NCI-H460 (cell line): ENCODE data around the gene UBE2R2. TPM values are rescaled to one million over a fixed set of nuclear protein-coding genes. Genes with fewer than 3 reads are reported as not detected.
"Not testable (repeated sequence)": the region's sequence is repeated elsewhere in the genome, so short reads cannot be mapped to it uniquely, and the experiment has no call there.

Experiments
- DNase-seq: peaks from one replicate; pipeline ENCODE4 v3.0.0-alpha.2; 2016; ENCODE audit warnings: low read depth; ENCODE audit errors: extremely low read depth
- total RNA-seq: library from RNA; depleted of rRNA; stranded (reverse); fragments of >200 nt; shearing (Covaris generic); gene quantifications from 2 replicates; pipeline ENCODE4 v1.2.3, GENCODE V29; 2014

The UBE2R2 gene
- total RNA-seq, 1 experiment from 2014 or later: 15.0 TPM

DNA sequence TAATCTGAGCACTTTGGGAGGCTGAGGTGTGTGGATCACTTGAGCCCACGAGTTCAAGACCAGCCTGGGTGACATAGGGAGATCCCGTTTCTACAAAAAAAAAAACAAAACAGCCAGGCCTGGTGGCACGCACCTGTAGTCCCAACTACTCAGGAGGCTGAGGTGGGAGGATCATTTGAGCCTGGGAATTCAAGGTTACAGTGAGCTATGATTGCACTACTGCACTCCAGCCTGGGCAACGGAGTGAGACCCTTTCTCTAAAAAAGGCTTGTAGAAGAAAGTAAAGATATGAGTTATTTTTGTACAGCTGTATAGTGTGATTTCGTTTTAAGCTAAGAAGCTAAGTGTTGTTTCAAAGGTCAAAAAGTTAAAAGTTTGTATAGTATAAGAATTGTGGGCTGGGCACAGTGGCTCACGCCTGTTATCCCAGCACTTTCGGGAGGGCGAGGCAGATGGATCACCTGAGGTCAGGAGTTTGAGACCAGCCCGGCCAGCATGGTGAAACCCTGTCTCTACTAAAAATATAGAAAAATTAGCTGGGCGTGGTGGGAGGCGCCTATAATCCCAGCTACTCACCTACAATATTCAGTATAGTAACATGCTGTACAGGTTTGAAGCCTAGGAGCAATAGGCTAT, 18.8 kb downstream of the UBE2R2 start:
- no peak for DNase-seq

DNA sequence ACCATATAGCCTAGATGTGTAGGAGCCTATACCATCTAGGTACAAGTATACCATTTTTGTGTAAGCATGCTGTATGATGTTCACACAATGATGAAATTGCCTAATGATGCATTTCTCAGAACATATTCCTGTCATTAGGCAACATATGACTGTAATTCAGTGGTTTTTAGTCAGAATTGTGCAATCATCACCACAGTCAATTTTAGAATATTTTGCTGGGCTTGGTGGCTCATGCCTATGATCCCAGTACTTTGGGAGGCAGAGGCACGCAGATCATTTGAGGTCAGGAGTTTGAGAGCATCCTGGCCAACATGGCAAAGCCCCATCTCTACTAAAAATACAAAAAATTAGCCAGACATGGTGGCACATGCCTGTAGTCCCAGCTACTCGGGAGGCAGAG, 19.3 kb downstream of the UBE2R2 start:
- DNase-seq: not testable (repeated sequence)

DNA sequence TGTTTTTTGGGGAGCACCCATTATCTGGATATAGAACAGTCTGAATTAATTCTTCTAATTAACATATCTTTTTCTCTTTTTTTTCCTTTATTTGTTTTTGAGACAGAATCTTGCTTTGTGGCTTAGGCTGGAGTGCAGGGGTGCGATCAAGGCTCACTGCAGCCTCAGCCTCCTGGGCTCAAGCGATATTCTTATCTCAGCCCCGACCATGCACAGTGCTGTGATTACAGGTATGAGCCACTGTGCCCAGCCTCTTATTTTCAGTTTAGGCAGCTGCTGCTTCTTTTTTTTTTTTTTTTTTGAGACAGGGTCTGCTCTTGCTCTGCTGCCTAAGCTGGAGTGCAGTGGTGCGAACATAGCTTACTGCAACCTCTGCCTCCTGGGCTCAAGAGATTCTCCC, 20.2 kb downstream of the UBE2R2 start:
- no peak for DNase-seq

DNA sequence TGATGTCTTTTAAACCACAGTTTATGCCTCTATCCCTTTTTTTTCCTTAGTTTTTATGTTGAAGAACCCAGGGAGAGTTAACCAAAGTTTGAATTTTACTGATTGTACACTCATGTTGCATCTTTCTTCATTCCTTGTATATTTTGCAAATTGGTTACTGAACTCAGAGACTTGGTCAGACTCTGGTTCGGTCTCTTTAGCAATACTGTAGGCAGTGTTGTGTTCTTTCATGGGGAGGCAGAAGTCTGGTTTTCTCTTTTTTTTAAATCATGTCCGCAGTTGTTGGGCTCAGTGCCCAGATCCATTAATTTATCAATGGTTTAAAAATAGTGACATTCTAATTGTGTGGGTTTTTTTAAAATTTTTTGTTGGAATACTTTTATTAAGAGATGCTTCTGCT, 23.4 kb downstream of the UBE2R2 start:
- no peak for DNase-seq

DNA sequence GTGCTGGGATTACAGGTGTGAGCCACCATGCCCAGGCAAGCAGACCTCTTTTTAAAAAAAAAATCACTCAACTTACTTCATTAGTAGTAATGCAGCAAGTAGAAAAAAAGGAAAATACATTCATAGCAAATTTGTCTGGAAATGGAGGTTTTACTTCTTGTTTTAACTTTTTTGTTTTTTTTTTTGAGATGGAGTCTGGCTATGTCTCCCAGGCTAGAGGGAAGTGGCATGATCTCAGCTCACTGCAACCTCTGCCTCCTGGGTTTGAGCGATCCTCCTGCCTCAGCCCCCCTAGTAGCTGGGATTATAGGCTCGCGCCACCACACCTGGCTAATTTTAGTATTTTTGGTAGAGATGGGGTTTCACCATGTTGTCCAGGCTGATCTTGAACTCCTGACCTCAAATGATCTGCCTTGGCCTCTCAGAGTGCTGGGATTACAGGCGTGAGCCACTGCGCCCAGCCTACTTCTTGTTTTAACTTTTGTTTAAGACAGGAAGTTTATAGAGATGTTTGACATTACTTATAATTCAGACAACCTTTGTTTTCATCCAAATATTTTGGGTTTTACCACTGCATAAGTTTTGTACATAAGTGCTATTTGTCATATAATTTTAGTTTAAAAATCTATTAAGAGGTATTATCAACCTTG, 26.5 kb downstream of the UBE2R2 start:
- no peak for DNase-seq

DNA sequence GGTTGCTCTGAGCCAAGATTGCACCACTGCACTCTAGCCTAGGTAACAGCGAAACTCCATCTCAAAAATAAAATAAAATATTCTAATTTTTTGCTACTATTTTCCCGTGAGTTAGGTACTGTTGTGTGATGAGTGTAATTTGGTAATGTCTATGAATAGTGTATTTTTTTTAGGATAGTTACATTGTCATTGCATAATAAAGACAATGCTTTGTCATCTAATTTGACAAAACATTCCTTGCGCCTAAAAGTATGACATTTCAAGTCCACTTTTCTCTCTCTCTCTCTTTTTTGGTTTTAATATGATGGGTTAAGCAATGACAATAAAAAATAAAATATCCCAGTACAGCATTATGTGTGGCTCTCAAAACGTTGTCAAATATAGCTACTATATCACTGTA, 29.3 kb downstream of the UBE2R2 start:
- DNase-seq: no peak

DNA sequence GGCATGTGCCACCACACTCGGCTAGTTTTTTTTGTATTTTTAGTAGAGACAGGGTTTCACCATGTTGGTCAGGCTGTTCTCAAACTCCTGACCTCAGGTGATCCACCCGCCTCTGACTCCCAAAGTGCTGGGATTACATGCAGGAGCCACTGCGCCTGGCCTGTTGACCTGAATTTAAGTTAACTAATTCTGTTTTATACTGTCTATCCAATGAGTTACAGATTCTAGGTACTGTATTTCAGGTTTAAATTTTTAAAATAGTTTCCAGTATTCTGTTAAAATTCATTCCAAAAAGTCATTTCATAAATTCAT, 30.9 kb downstream of the UBE2R2 start:
- DNase-seq: not testable (repeated sequence)

DNA sequence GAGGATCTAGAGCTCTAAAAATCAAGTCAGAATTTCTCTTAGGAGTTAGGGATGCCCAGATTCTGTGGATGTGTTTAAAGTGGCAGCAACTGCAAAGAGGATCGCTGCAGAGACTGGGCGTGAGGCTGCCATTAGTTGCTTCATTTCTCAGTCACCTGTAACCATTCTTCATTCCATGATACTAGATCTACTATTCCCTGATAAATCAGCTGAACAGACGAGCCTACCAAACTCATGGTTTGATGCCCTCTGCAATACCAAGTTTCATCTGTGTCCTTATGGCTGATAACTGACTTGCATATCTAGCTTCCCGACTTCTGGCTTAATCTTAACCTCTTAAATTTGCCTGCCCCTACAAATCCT, 33.3 kb downstream of the UBE2R2 start:
- DNase-seq: no peak

DNA sequence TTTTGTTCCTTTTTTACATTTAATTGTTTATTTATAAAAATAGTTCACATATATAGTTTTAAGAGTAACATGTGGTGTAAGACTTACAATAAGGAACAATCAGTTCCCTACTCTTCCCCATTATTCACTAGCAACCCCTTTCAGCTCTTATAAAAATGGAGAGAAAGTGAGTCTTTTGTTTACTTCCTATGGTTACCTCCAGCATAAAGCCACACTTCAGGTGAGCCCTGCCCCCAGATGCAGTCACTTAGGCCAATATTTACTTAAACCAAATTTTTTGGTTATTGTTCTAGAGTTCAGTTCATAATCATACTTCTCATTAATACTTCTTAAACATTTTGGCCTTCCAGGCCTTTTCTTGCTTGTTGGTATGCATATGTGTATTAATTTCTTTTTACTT, 33.7 kb downstream of the UBE2R2 start:
- no peak for DNase-seq

DNA sequence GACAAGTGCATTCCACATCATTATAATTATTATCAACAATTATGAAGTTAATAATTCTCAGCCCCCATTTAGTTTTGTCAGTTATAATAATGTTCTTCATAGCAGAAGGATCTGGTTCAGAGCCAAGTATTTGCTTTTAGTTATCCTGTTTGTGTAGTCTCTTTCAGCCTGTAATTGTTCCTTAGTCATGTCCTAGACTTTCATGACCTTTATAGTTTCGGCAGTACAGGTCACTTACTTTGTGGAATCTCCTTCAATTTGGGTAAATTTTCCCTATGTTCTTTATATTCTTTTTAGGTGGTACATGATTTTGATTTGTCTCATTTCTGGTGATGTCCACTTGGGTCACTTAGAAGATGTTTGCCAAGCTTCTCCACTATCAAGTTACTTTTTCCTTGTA, 34.3 kb downstream of the UBE2R2 start:
- no peak for DNase-seq

DNA sequence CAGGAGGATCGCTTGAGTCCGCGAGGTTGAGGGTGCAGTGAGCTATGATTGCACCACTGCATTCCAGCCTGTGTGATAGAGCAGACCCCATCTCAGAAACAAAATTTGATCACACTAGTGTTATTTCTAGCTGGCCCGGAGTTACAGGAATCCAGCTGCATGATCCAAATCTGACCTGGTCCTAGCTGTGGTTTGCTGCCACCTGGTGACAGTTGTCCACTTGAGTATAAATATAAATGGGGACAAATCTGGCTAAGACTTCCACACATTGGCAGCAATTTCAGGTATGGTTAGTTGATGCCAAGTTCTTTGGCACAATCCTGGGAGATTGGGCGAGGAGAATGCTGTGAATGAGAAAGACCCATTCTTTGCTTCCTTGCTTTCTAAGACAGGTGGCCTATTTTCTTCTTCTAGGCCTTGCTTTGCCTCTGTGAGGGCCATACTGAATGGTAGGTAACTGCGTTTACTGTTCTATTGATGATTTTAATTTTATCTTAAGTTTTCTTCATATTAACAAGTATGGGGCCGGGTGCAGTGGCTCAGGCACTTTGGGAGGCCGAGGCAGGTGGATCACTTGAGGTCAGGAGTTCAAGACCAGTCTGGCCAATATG, 35.4 kb downstream of the UBE2R2 start:
- peak; percentile 44 for DNase-seq

DNA sequence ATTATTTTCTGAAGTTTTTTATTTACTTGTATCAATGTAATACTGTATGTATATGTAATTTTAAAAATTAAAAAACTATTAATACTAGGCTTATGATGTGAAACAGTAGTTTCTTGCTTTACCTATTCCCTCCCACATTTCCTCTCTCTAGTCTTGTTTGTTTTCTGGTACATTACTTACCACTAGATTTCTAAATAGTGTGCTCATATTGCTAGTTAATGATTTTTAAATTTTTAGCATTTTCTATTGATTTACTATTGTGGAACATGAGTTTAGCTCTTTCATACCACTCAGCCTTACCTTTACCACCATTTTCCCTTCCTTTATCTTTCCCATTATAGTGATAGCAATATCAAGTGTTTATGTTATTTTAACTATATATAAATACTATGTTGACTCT, 39.3 kb downstream of the UBE2R2 start:
- DNase-seq: no peak

DNA sequence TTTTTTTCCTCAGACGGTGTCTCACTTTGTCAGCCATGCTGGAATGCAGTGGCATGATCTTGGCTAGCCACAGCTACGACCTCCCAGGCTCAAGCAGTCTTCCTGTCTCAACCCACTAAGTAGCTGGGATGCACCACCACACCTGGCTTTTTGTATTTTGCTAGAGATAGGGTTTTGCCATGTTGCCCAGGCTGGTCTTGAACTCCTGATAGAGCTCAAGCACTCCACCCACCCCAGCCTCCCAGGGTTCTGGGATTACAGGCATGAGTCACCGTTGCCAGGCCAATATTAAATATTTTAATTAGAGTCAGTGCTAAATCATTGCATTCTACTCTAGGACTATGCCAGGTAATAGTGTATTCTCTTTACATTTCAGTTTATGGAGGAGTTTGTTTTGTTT, 41.5 kb downstream of the UBE2R2 start:
- no peak for DNase-seq

DNA sequence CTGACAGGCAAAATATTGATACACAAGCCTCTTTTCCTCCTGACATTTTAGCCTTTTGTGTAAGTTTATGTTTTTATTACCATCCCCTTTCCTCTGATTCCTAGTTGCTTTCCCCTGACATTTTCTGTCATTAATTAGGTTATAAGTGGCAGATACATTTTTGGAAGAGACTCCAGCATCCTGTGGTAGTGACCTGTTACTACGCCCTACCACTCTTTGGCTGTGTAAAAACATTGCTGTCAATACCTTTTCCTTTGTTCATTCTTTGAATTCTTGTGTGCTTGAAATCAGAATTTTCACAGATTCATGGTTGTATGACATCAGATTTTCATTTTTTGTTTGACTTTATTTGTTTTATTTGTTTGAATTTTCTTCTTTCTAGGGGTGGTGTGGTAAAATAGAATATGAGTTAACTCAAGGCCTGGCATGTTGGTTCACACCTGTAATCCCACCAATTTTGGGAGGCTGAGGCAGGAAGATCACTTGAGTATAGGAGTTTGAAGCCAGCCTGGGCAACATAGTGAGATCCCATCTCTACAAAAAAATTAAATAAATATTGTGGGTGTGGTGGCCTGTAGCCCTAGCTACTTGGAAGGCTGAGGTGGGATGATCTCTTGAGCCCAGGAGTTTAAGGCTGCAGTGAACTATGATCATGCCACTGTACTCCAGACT, 43.4 kb downstream of the UBE2R2 start:
- no peak for DNase-seq

DNA sequence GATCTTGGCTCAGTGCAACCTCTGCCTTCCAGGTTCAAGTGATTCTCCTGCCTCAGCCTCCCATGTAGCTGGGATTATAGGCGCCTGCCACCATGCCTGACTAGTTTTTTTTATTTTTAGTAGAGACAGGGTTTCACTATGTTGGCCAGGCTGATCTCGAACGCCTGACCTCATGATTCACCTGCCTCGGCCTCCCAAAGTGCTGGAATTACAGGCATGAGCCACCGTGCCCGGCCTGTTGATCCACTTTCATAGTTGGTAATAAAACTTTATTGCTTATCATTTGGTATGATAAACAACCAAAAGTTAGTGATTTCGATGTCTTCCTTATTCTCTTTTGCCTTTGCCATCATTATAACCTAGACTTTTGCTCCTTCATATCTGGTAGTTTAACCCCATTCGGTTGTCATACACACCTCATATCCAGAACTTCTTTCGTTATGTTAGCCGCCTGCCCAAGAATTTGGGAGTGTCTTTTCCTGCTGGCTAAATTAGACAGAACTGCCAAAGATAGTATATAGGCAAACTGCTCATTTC, 45.0 kb downstream of the UBE2R2 start:
- no peak for DNase-seq

DNA sequence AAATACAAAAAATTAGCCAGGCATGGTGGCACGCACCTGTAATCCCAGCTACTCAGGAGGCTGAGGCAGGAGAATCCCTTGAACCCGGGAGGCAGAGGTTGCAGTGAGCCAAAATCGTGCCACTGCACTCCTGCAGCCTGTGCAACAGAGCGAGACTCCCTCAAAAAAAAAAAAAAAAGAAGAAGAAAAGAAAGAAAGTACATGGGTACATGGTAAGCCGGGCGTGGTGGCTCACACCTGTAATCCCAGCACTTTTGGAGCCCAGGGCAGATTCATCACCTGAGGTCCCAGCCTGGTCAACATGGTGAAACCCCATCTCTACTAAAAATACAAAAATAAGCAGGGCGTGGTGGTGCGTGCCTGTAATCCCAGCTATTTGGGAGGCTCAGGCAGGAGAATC, 46.1 kb downstream of the UBE2R2 start:
- not testable (repeated sequence) for DNase-seq

DNA sequence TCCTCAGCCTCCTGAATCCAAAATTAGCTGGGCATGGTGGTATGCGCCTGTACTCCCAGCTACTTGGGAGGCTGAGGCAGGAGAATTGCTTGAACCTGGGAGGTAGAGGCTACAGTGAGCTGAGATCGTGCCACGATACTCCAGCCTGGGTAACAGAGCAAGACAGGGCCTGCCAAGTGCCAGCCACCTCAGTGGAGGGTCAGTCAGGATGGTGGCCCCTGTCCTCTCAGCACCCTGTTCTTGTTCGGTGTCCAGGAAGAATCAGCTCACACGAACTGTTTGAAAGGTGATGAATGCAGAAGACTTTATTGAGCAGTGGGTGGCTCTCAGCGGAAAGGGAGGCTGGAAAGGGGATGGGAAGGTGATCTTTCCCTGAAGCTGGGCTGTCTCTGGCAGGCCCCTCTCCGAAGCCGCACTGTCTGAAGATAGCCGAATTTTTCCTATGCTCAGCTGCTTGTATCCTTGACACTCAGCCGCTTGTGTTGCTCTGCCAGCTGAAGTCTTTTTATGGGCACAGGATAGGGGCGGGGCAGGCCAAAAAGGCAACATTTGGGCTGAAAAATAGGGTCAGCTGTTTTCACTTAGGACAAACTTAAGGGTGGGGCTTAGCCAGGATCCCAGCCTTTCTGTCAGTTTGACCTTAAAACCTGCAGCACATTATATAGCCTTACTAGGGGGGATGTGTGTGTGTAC, 50.9 kb downstream of the UBE2R2 start:
- no peak for DNase-seq

DNA sequence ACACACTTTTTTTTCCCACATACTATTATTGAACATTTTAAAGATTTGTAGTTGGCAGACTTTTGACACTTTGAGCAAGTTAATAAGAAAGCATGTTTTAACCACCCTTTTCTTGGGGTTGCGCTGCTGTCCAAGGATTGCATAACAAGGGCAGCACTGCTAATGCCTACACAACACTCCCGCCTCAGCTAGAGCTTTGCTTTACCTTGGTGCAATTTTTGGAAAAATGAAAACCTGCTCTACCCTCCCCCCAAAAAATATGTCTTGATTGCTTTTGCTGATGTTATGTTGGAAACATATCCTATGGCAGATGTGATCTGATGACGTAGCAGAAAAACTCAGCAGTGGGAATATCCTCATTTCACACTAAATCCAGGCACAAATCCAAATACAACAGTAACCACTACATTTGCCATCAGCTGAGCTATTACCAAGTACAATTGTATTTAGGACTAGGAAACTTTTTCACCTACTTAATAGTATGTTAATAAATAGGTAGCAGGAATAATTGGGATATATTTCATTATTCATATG, 51.5 kb downstream of the UBE2R2 start:
- DNase-seq: no peak

DNA sequence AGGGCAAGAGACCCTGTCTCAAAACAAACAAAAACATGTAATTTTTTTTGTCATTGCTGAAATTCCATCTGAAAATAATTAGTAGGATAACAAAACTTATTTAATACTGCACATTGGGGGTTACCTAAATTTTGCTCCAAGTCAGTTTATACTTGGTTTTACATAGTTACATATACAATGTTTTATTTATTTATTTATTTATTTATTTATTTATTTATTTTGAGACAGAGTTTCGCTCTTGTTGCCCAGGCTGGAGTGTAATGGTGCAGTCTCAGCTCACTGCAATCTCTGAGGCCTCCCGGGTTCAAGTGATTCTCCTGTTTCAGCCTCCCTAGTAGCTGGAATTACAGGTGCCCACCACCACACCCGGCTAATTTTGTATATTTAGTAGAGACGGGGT, 52.3 kb downstream of the UBE2R2 start:
- DNase-seq: not testable (repeated sequence)

DNA sequence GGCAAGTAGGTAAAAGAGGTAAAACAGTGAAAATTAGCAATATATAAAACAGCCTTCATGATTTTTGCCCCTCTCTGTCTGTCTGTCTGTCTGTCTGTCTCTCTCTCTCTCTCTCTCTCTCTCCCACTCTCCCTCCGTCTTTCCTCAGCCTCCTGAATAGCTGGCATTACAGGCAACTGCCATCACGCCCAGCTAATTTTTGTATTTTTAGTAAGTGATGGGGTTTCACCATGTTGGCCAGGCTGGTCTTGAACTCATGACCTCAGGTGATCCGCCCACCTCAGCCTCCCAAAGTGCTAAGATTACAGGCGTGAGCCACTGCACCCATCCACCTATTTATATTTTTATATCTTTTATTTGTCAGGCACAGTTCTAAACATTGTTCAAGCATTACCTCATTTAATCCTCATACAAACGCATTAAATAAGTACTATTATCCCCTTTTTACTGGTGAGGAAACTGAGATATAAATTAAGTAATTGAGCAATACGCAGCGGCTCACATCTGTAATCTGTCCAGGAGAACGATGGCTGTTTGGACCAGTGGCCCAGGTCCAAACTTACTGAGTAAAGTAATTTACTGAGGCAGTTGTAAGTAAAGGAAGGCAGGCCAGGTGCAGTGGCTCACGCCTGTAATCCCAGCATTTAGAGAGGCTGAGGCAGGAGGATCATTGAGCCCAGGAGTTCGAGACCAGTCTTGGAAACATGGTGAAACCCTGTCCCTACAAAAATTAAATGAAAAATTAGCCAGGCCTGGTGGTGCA, 60.9 kb downstream of the UBE2R2 start:
- DNase-seq: no peak
